HG02943 (cell line): ENCODE measurements around the gene KLHL14.

ENCODE experiments used
- ATAC-seq: cut with Tn5 transposase; IDR thresholded peaks from one replicate; pipeline ENCODE4 v1.9.1; 2021; ENCODE audit warnings: mild to moderate bottlenecking, low read depth, moderate library complexity; ENCODE audit not compliant: unreplicated experiment

Gene KLHL14

DNA sequence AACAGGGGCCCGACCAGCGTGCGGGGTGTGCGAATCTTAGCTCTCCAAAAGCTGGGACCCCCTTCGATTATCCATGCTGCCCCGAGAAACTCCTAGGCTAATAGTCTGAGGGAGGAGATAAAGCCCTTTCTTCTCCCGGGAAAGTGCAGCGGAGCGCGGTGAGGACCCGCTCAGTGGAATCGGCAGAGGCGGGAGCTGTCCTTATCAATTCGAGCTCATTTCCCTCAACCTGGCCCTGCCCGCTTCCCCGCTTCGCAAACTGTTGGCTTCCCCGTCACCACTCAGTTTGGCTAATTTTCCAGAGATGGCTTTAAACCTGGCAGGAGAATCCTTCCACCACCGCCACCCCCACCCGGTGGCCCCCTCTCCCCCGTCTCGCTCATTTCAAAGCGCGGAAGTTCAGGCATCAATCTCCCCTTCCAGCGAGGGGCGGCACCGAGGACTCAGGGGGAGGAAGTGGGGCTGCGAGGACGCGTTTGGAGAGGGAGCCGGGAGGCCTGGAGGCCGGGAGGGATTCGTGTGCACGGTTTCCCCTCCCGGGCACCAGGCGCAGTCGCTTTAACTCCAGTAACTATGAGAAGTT lies 1.6 kb downstream of the KLHL14 start:
- ATAC-seq = no peak

DNA sequence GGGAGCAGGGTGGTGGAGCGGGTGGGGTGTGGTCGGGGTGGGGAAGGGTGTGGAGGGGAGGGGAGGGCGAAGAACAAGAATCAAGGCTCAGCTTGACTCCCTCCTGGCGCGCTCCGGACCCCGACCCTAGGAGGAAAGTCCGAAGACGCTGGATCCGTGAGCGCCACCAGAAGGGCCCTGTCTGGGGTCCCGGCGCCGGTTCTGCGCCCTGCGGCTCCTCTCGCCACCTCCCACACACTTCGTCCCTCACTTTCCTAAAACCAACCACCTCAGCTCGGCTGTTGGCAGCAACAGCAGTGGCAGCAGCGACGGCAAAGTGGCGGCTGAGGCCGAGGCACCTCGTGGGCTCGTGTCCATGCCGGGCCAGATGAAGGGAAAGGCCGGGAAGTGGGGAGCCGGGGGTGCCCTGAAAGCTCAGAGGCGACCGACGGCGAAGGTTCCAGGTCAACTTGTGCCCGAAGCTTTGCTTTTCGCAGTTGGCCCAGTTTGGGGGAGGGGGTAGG lies 2.1 kb downstream of the KLHL14 start:
- ATAC-seq = no peak

DNA sequence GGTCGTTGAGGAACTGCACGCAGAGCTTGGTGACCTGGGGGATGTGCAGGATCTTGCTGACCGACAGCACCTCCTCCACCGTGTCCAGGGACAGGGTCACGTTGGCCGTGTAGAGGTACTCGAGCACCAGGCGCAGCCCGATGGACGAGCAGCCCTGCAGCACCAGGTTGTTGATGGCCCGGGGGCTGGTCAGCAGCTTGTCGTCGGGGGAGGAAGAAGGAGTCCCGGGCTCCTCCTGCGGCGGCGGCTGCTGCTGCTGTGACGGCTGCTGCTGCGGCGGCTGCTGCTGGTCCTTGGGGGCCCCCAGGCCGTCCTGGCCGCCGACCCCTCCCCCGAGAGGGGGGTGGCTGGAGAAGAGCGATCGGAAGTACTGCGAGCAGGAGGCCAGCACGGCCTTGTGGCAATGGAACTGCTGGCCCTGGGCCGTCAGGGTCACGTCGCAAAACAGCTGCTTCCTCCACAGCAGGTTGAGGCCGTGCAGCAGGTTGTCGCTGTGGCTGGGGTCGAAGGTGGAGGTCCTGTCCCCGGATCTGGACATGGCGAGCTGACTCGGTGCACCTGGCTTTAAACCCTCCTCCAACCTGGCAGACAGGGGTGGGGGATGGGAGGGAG lies 2.7 kb downstream of the KLHL14 start:
- ATAC-seq = no peak

DNA sequence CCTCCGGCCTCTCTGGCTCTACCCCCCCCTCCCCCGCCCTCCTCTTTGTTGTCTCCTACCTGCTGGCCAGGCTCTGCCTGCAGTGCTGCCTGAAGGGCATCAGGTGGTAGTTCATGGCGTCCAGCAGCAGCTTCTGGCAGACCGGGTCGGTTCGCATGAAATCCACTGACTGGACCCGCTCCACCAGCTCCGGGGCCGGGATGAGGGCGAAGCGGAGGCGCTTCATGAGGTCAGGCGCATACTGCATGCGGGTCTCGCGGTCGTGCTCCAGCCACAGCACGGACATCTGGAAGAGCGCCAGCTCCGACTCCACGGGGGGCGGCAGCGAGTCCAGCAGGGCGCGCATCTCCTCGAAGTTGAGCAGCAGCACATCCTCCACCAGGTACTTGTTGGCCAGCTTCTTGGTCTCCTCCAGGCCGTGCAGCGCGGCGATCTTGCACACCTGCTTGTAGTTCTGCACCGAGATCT lies 3.2 kb downstream of the KLHL14 start:
- no peak for ATAC-seq

DNA sequence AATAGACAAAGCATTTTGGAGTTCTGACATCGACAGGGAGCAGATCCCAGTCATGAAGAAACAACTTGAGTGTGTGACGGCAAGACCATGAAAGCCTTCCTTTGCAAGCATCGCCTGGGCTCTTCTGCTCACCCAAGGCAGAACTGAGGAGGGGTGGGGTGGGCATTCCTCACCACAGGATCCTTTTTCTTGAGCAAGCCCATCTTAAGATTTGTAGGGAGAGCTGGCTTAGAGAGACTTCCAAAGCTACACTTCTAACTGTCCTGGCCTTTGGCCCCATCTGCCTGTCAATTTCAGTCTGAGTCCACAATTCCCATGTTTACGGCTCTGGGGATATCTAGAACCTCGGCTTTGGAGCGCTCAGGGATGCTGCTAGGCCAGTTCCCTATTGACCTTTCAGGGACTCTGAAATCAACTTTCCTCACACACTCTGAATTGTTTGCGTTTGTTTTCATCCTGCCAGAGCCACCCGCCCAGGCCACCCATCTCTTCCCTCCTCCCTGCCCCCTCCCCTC lies 3.7 kb downstream of the KLHL14 start:
- no peak for ATAC-seq

DNA sequence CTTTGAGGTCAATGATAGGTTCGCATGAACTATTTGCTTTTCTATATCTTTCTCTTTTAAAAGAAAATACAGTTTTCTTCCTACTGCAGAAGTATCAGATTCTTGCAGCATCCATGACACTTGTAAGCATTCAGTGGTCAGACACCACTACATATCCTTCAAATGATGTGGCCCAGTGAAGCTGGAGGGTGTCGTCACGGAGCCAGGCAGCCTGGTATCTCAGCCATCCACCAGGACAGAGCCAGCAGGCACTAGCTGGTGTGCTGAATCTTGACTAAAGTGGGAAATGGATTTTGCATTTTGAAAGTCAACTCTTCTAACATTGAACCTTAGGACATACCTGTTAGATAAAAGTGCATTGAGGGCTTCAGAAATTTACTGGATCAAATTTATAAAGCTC lies 5.4 kb downstream of the KLHL14 start:
- no peak for ATAC-seq

DNA sequence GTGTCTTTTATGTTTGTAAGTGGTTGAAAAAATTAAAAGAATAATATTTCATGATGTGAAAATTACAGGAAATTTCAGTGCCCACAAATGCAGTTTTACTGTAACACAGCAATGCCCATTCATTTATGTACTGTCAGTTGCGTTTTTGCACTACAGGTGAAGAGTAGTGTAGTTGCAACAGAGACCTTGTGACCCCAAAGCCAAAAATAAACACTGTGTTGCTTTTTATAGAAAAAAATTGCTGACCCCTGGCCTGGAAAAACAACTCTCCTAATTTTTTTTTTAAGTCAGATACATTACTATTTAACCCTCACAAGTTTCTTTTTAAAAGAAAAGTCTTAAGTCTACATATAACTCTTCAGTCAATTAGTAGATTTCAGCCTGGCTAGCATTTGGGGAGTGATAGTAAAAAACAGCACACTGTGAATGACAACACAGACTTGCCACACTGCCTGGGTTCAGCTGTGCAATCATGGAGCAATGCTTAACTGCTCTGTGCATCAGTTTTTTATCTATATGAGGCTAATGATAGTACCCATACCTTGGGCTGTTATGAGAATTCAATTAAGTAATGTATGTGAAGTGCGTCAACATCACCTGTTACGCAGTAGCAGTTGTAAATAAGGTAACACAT lies 8.1 kb downstream of the KLHL14 start:
- ATAC-seq = no peak

DNA sequence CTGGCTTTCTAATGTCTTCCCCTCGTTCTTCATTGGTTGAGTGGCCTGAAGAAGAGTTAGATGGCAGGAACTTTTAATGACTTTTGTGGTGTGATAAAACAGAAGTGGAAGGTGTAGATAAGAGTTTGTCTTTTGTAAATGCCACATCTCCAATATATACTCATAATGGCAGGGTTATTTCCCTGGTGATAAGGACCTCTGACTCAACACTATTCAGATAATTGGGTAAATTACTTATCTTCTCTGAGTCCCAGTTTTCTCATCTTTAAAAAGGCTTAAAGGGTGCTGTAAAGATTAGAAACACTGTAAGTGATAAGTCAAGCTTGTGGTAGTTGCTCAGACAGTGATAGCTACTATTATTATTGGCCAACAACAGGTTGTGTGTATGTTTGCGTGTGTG lies 9.5 kb downstream of the KLHL14 start:
- ATAC-seq = no peak

DNA sequence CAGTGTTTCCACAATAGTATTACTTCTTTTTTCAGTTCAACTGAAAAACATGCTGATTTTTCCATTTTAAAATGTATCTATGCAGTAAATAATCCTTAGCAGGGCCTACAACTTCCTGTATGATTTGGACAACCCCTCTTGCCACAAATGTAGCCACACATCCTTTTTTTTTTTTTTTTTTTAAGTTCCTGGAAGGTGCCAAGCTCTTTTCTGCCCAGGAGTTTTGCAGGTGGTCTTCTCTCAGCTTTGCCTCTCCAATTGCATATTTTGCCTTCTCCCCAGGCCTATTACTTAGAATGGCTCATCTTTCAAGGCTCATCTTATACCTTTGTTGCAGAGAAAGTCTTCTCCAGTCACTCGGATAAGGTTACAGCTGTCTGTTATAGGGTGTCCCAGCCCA lies 11.6 kb downstream of the KLHL14 start:
- ATAC-seq = no peak

DNA sequence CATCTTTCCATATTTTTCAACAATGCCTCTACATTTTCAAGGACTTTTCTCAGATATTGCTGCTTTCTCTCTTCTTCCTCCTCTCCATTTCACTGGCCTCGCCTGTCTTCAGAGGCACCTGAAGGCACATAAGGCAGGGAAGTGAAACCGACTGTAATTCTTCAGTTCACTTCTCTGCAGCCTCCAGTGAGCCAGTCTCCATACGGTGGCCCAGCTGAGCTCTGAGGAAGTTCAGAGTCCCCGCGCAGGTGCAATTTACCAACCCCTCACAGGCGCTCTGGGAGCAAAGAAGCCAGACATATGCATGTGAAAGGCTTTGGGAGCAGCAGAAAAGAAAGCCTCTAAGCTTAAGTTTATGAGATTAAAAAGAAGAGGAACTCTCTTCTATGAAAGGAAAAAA lies 12.4 kb downstream of the KLHL14 start:
- peak; percentile 99 for ATAC-seq

DNA sequence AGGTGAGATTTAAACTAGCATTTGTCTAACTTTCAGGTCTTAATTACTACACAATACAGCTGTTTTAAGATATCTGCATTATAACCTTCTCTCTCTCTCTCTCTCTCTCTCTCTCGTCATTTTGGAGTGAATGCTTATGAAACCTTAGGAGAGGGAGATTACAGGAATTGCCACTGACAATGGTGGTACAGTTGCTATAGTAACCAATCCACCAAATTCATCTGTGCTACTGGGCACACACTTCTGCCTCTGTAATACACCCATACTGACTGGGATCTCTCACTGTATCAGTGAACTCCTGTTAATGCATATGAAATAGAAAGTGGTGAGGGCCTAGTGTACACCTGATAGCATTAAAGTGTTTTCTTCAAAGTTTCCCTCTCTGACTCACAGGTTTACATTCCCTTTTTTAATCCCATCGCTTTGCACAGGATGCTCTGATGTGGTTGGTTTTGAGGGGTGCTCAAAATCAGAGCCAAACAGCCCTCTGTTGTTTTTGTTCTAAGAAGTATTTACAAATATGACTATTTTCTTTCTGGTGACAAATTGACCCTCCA lies 13.1 kb downstream of the KLHL14 start:
- ATAC-seq = no peak

DNA sequence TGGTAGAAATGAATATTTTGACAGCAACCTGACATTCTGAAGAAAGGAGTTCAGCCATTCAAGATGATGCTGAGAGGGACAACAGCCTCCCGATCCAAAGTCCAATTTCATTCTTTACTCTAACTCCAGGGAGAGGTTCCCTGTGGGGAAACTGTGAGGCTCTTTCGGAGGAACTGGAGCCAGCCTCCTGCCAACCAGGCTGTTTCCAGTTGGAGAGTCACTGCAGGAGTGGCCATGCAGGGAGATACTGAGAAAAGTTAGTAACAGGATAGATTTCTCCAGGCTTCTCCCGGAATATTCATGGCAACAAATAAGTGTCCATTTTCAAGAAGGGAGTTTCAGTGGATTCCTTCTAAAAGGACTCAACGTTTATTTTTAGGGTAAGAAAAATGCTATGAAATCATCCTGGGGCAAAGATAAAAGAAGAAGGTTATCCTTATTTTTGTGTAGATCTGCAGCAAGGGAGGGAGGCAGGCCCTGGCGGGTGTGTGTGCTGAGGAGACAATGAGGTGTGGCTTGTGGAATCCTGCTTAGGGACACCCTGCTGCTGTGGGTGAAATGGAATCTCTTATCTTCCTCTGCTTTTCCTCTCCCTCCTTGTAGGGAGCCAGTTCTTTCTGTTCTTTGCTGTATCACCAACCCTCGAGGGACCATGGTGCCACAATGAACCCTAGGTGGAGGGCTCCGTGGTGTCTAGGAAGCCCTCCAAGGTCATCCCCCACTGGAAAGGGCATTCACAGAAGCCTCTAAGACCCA lies 18.1 kb downstream of the KLHL14 start:
- no peak for ATAC-seq

DNA sequence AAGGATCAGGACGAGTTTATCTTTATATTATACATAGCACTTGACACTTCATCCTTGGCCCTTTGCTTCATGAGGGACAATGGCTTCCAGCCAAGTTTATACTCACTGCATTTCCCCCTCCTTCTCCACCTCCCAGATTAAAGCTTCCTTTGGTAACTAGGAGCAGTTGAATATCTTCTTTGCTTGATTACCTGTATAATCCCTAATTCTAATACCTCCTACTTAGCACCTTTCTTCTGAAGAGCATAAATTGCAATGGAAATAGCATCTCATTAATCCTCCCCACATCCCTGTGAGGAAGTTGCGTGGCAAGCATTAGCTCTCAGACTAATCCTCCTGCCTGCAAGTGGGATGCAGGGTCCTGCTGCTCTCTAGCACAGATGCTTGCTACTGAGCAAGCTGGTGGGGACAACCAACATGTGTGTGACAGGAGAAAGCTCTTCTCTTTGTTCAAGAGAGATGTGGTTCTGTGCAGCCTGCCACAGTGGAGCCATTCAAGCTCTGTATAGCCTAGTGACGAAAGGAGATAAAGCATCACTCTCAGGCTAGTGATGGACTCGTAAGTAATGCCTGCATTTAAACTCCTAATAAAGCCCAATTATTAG lies 19.1 kb downstream of the KLHL14 start:
- no peak for ATAC-seq

DNA sequence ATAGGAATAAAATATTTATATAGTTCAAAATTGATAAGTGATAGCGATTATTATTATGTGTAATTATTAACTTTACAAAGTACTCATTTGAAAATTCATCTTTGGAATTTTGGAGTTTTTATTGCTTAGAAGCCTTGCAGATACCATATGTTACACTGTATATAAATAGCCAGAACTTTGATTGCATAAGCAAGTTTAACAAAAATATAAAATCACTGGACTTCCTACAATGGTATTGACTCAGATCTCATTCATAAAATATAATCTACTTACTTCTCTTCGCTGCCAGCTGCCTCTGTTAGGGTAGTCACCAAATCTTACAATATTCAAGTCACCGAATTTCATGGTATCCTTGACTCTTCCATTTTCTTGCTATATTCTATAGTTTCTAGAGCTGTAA lies 22.5 kb downstream of the KLHL14 start:
- no peak for ATAC-seq

DNA sequence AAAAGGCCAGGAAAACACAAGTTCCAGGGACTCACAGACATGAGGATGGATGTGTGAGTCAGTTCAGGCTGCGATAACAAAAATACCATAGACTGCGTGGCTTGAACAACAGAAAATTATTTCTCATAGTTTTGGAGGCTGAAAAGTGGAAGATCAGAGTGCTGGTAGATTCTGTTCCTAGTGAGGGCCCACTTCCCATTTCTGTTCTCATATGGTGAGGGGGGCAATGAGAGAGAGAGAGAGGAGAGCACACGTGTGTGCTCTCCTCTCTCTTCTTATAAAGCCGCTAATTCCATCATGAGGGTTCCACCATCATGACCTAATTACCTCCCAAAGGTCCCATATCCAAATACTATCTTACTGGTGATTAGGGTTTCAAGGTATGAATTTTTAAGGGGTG lies 23.0 kb downstream of the KLHL14 start:
- no peak for ATAC-seq

DNA sequence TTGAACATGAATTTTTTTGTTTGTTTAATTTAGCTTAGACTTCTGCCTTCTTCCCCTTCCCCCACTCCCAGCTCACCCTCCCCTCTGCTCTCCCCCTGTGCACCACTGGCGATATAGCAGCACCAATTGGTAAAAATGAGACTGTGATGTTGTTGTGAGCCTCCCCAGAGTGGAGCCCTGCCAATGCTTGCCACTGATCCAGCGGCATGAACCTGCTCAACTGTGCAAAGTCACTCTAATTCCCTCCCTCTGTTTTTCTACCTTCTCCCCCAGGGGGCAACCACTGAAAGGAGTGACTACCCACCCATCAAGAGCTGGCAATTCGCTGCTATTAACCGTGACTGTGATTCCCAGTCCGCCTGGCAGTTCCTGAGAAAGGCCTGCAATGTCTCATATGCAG lies 30.2 kb downstream of the KLHL14 start:
- no peak for ATAC-seq

DNA sequence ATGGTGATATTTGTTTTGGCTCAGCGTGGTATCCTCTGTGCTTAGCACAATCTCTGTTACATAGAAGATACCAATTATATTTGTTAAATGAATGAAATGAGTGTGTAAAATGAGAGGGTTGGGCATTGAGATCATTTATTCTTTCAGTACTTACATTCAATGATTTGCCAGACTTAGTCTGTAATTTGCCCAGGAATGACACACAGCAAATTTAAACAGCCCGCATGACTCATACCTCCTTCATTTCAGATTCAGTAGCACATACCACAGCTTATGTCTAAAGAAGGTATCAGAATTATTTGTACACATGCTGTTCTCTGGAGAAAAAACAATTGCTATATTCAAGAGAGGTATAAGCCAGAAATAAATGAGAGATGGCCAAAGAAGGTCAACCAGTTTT lies 37.0 kb downstream of the KLHL14 start:
- no peak for ATAC-seq

DNA sequence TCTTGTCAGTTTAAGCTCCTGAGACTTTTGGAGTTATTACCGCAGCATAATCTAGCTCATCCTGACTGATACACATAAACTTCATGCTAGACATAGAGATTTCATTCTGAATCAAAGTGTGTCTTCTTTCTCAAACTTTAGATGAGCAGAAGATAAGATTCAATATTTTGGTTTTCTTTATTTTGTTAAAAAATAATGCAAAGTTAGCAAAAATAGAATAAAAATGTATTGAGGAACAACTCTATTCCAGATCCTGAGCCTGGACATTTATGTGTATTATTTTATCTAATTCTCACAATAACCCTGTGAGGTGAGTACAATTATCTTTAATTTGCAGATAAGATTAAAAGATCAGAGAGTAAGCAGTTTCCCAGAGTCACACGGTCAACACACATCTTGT lies 38.4 kb downstream of the KLHL14 start:
- ATAC-seq = no peak

DNA sequence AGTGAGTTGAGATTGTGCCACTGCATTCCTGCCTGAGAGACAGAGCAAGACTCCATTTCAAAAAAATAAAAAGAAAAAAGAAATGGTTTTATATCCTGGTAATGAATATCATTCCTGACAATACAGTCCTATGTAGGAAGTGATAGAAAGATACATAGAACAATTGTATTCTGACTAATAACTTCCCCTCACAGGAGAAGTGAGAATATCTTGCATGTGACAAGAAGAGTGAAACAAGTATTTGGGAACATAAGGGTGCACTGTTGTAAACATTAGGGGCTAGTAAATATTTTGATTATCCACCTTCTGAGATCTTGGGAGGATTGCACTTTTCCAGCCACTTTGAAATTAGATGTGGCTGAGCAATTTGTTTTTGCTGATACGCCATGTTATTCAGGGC lies 40.7 kb downstream of the KLHL14 start:
- ATAC-seq = no peak

DNA sequence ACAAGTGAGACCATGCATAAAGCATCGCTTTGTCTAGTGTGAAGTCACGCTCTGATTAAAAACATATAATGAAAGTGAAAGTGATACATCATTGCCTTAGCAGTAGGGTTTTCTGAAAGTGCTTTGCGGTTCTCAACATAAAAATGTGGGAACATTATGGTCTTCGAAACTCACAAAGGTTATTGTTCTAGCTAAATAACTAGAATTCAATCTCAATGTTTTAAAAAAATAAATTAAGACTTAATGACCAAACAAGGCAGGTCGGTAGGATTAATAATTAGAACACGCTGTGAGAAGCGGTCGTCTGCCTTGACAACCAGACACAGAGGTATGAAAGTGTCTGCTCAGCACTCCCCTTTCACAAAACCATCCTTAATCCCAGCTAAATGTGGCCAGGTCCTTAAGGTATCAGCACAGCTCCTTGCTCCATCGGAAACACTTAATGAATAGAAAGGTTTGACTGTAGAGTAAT lies 42.2 kb downstream of the KLHL14 start:
- ATAC-seq = peak; percentile 97
